HEK293 (cell line): ENCODE results near the gene GOLIM4.

ENCODE experiments used
- ZNF354C ChIP-seq: fragments of 450-650 bp; formaldehyde crosslinking; IDR thresholded peaks from 2 replicates; pipeline ENCODE4 v1.5.1; 2016; ENCODE audit warnings: missing biosample characterization, missing genetic modification characterization, low read depth, borderline replicate concordance
- TF ChIP-seq, protein P1 (sequence below): fragments of 450-650 bp; formaldehyde crosslinking; IDR thresholded peaks from 2 replicates; pipeline ENCODE4 v1.5.1; 2016; ENCODE audit warnings: missing biosample characterization, missing genetic modification characterization

DNA sequence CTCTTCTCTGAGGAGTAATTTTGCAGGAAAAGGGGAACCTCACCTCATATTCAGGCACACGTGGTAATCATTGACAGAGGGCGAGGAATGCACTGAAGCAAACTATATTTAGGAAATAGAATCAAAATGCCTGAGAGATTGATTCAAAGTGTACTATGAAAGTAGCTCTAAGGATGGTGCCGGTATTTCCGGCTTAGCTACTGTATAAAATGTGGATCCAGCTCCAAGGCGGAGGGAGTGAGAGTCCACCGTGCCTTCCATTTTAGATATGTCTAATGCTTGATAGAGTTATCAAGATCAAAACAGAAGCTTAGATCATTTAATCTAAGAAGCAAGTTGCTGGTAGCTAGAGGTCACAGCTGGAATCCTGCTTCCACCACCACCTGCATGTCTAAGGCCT is 33.0 kb downstream of the GOLIM4 start:
- TF ChIP-seq, protein P1, sequence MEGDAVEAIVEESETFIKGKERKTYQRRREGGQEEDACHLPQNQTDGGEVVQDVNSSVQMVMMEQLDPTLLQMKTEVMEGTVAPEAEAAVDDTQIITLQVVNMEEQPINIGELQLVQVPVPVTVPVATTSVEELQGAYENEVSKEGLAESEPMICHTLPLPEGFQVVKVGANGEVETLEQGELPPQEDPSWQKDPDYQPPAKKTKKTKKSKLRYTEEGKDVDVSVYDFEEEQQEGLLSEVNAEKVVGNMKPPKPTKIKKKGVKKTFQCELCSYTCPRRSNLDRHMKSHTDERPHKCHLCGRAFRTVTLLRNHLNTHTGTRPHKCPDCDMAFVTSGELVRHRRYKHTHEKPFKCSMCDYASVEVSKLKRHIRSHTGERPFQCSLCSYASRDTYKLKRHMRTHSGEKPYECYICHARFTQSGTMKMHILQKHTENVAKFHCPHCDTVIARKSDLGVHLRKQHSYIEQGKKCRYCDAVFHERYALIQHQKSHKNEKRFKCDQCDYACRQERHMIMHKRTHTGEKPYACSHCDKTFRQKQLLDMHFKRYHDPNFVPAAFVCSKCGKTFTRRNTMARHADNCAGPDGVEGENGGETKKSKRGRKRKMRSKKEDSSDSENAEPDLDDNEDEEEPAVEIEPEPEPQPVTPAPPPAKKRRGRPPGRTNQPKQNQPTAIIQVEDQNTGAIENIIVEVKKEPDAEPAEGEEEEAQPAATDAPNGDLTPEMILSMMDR (tag by site-specific recombination): no peak
- TF ChIP-seq ZNF354C (tag by site-specific recombination): no peak
